ENCODE measurements around the gene TRIM62.

Gene TRIM62

DNA sequence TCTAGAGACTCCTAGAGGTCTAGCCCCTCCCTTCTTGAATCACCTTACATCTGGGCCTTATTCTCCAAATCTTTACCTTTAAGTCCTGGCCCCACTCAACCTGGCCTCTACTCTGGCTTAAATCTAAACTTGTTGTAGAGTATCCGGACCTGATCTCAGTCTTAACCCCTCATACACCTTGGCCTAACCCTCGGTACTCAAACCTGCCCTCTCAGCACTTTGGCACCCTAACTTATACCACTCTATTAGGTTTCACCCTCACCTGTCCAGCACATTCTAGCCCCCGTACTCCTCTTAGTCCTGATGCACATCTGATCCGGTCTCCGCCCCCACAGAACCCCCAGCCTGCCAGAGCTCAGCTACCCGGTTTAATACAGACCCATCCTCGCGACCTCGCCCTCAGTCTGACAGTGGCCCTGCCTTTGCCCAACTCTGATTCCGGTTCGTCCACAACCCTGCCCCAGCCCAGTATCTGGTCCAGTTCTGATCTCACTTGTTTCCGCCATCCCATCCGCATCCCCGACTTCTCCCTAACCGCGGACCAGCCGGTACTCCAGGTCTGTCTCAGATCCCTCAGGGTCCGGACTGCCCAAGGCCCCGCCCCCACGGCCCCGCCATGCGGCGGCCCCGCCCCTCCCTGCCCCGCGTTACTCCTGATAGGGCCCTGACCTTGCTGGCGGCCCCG is 1.5 kb downstream of the TRIM62 start:
- DNase-seq = no peak

DNA sequence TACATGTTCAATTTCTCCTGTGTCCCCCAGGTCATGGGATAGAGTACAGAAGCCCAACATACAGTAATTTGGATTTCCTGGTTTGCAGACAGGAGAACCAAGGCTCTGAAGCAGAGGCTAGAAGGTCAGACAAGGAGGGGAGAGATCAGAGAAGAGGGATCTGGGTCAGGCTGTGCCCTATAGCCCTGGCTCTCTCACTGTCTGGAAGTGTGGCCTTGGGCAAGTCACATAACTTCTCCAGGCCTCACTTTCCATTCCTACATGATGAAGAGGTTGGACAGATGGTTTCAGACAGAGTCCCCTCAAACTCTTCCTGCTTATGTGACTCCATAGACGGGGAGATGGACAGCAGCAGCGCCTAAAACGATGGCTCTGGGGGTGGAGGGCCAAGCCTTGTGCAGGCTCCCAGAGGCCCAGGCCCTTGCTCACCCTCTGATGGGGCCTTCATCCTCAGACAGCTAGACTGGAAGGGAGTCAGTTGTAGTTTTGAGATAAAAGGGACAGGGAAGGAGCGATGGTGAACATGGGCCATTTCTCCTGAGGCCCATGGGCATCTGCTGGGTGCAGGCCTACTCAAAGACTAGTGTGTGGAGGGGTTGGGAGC is 2.9 kb downstream of the TRIM62 start:
- DNase-seq = no peak

DNA sequence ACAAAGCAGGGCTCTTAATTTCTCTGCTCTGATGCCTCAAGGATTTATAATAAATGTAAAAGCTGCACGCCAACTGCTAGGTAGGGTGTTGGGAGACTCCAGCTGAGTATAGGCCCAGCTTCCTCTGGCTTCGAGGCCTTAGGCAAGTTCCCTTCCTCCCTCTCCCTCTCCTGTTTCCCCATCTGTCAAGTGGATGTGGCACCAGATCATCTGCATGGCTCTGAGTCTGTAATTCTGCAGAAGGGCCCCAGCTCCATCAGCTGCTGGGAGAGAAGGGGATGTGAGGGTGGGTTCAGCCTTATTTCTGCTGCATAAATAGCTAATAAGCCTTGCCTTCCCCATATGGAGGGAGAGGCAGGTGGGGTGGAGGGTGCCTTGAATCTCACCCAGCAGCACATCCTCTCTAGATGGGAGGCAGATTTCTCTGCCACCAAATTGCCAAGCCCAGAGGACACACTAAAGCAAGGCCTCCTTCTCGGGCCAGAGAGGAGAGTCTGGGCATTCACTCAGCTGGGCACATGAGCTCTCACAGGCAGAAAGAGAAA is 3.8 kb downstream of the TRIM62 start:
- DNase-seq = no peak

DNA sequence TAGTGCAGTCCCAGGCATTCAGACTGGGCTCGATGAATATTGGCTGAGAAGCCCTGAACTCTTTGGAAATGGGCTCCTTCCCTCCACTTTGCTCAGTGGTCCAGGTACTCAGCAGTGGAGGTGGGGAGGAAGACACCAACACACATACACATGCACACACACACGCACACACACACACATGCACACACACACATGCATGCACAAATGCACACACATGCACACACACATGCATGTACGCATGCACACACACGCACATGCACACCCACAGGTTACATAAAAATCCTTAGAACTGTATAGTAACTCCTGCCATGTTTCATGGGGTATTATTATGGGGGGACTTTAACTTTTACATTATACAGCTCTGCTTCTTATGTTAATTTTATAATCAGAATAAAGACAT is 5.0 kb downstream of the TRIM62 start:
- DNase-seq = no peak

DNA sequence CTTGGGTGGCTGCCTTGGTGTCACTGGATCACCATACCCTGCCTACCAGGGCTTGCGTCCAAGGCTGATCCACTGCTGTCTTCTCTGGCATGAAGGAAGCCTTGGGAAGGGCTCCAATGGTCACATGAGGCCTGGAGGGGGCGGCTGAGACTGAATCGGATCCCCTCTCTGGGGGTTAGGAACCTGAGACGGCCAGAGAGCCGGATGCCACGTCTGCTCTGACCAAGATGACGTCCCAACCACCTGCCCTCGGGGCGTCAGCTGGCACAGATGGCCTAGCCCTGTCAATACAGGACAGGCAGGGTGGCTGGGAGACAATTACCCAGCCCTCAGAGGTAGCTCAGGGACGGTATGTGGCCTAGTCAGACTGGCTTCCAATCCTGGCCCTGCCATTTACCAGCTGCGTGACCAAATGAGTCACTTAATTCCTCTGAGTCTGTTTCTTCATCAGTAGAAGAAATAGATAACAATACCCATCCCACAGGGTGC is 5.4 kb downstream of the TRIM62 start:
- no peak for DNase-seq

DNA sequence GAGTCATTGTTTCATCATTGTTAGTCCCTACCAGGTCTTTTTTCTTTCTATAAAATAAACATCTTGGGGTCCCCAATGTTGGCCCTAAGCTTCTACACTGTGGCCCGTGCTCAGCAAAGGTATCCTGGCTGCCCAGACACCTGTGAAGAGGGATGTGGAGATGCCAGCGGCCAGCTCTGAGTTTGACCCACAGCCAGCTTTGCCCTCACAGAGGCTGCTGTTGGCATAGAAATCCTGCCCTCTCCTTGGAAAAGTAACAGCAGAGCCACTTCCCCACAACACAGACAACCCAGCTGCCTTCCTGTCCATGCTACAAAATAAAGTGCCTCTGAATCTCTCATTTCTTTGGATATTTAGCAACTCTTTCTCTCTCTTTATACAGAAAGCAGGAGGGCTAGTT is 6.0 kb downstream of the TRIM62 start:
- DNase-seq = no peak

DNA sequence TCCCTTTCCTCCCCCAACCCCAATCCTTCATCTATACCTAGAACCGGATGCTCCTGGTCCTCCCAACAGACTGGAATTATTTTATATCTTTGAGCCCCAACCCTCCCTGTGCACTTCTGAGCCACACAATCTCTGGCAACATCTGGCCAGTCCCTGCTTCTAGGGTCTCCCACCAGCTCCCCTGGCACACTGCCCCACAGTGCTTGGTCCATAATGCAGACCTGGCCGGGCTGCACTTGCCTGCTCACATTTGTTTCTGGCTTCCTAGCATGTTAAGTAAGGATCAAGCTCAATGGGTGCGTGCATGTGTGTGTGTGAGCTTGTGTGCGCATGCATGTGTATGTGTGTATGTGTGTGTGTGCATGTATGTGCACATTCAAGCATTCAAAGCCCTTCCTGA is 8.8 kb downstream of the TRIM62 start:
- DNase-seq = no peak

DNA sequence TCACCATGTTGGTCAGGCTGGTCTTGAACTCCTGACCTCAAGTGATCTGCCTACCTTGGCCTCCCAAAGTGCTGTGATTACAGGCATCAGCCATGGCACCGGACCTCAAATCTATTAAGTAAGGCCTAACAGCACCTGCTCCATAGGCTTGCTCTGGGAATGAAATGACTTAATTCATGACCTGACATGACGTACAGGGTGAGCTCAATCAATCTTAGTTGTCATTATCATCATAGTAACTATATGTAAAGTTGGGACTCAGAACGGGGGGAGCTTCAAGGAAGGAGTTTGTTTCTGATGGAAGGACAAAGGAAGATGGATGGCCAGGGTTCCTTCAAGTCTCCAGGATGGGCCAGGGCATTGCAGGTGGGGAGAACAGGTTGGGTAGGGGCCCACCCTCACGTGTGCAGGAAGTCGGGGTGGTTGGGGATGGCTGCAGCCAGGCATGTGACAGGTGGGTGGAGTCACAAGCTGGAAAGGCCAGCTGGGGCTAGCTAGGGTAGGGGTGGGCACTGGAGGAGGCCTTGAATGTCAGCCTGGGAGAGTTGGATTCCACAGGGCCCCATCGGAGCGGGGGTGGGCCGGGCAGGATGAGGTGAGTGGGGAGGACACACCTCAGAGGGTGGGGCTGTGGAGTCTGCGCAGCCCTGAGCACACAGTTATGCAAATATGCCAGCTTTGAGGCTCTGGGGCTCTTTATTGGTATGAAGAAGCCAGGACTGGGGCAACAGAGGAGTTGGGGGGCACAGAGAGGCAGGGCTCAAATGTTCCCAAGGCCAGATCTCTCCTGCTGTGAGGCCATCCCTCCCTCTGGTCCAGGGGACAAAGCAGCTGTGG is 9.6 kb downstream of the TRIM62 start:
- DNase-seq = no peak

DNA sequence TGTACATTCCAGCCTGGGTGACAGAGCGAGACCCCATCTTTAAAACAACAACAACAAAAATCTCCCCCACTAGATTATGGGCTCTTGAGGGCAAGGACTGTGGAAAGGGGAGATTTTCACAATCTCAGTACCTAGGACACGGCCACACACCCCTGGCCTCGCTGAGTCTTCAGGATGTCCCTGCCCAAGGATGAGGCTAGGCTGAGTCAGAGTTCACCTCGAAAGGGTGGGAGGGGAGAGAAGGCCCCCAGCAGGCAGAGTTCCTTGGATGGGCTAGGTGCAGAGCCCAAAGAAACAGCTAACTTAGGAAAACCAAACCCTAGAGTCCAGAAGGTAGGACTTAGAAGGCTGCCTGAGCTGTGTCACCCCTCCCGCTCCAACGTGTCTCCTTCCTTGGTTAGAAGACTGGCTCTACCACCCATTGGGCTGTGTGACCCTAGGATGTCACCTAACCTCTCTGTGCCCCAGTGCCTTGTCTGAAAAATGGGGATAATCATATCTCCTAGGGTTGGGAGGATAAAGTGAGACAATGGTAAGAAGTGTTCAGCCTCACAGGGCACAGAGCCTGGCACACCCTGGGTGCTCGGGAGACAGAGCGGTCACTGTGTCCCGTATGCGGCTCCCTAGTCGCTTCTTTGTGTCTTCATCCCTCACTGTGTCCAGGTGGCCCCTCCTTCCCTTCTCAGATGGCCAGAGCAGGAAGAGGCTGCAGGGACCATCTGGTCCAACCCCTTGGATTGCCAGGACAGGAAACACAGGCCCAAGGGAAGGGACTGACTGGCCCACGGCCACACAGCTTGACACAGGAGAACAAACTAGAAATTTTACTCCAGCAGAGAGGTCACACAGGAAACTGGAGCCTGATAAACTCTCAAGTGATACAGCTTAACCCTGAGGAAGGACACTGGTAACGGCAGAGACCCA is 11.2 kb downstream of the TRIM62 start:
- no peak for DNase-seq

DNA sequence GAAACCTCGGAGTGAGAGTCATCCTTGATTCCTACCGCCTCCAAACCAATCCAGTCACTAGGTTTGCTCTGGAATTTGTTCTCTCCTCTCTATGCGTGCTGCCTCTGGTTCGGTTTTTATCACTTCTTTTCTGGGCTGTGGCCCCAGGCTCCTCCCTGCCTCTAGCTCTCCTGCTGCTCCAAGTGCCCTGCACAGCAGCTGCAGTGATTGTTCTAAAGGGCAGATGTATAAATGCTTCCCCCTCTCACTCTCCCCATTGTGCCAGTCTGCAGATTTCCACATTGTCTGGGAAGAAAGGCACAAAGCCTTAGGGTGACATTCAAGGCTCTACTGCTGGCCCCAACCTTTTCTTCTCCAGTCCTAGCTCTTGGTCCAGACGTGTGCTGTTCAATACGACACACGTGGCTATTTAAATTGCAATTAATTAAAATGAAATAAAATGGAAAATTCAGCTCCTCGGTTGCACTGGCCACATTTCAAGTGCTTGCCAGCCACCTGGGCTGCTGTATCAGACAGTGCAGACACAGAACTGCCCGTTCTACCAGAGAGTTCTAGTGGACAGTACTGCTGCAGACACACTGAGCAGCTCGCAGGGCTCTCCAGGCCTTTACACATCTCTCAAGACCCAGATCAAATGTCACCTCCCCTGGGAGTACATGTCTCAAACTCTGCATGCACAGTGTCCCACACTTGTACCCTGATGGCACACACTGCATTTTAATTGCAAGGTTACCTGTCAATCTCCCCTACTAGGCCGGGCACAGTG is 12.4 kb downstream of the TRIM62 start:
- DNase-seq = peak; percentile 30

DNA sequence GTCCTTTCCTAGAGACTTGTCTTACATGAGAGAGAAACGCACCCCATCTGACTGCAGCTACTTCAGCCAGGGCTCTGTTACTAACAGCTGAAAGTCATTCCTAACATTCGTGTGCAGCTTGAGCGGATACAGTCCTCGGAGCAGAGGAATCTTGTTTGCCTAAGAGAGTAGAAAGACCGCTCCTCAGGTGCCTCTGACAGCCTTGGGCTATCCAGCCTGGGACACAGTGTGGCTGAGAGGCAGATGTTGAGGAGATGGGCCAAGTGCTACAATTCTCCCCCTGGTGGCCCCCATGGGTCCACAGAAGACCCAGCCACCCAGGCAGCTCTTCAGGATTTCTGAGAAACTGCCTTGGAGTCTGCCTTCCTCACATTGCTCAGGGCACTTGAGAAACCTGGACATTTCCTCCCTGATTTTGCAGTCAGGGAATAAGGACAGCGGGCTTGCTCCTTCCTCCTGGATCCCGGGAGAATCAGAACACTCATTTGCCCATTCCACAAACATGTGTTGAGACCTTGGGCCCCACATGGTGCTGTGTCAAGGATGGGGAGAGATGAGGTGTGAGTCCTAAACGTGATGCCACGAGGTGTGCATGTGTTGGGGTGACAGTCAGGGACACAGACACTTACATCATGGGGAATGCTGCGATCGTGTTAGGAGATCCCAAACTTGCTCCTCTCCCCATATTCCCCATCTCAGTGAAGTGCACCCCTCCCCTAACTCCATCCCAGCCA is 13.1 kb downstream of the TRIM62 start:
- DNase-seq = no peak

DNA sequence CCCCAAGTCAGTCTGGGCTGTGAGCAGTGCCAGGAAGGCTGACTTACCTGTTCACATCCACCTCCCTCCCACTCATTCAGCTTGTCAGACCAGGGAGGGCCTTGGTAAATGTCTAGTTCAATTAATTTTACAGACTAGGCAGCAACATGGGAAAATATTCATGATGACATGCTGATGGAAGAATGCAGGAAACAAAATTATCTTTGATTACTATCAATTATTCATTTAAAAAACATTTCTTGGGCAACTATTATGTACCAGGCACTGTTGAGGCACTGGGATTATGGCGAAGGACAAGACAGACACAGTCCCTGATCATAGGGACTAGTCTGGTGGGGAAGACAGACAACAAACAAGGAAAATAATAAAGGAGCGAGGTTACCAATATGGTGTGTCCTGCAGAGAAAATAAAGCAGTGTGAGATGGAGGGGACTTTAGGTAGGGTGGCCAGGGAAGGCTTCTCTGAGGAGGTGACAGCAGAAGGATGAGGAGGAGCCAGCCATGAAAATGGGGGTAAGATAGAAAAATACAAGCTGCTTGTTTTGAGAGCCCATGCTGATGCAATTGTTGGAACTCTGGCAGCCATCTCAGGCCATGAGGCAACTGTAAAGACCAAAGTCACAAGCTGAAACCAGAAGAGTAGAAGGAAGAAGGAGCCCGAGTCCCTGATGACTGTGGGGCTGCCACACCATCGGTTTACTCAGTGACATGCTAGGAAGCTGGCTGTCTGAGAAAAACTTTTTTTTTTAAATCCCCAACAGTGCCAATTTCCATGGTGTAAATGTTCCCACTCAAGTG is 14.0 kb downstream of the TRIM62 start:
- no peak for DNase-seq

DNA sequence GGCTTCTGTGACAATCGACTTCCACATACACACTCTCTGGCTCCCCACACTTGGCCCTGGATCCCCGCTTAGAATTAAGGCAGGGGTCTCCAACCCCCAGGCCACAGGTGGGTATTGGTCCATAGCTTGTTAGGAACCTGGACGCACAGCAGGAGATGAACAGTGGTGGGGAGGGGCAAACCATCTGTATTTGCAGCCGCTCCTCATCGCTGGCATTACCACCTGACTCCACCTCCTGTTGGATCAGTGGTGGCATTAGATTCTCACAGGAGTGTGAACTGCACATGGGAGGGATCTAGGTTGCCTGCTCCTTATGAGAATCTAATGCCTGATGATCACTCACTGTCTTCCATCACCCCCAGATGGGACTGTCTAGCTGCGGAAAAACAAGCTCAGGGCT is 16.0 kb downstream of the TRIM62 start:
- no peak for DNase-seq

DNA sequence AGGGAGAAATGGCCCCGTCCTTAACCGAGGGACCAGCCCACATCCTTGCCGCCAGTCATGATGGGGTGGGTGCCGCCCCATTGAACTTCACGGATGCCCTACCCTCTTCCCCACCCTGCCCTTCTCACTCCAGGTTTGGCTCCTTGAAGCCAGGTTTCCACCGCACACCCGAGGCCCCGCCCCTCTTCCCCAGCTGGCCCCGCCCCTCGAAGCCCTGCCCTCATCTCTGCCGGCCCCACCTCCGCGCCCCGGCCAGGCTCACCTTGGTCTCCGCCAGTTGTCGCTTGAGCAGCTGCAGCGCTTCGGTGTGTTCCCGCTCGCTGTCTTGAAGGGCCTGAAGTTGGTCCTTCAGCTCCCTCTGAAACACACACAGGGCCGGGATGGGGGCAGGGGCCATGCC is 16.6 kb downstream of the TRIM62 start:
- DNase-seq = no peak

DNA sequence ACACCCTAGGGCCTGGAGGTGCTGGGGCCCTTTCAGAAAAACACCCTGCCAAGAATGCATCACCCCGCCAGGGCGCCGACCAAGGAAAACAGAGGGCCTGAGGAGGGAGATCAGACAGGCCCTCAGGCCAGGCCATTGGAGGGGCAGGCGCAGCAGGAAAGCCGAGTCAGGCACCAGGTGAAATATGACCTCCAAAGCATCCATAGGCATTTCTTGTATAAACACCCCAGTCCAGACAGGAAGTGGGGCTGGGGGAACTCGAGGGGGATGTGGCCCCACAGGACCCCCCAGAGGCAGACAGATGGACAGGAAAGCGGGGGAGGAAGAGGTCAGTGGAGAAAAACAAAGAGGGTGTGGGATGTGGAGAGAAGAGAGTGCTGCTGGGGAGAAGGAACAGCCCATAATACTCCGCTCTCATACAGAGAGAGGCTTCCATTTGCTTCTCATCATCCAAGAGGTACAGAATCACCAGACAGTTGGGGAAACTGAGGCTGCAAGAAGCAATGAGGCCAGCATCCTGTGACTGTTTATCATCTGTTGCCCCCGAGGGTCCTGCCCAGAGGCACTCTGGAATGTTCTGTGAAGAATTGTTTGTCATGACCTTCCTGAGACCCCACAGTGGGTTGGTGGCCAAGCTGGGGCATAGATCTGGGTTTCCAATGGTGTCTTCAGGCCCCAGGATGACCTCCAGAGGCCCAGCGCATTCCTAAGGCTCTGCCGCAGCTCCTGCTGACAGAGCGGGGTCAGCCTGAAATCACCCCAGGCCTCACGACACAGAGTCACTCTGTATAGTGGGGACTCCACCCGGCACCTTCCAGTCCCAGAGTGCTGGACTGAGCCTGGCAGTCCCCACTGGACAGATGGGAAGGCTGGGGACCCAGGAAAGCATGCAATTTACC is 18.0 kb downstream of the TRIM62 start:
- peak; percentile 57 for DNase-seq

DNA sequence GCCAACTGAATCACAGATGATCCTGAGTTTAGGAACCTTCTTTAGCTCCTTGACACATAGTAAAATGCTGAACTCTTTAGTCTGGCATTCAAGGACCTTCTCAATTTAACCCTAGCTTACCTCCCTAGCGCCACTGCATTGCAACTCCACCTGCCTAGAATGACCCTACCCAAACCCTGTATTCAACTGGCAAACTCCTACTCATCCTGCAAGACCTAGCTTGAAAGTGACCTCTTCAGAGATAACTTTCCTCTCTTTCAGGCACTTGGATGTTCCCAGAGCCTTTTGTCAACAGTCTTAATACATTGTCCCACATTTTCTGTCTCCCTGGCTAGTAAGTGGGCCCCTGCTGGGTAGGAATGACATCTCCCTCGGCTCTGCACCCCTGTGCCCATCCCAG is 19.7 kb downstream of the TRIM62 start:
- no peak for DNase-seq

DNA sequence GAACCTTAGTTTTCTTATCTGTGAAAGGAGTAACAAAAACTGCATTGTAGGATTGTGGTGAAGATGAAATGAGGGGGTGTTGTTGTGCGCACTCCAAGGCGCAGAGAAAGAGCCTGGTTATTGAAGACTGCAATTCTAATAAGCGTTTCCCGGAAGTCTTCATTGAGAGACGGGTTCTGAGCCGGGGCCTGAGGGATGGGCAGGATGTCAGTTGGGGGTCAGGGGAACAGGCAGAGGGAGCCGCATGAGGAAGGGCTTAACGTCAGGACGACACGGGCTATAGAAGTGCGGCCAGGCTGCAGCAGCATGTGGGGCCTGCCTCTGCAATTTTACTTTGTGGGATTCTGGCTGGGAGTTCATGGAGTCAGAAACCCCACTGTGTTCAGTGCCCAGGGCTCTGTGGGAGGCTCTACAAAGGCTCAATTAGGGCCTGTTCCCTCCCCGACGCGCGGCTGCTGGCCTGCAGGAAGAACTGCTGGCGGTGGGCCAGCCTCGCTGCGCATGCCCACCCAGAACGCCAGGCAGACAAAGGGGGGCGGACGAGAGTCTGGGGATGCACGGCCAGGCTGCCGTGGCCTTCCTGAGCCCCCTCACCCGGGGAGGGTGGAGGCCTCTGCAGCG is 20.7 kb downstream of the TRIM62 start:
- DNase-seq = peak; percentile 70

DNA sequence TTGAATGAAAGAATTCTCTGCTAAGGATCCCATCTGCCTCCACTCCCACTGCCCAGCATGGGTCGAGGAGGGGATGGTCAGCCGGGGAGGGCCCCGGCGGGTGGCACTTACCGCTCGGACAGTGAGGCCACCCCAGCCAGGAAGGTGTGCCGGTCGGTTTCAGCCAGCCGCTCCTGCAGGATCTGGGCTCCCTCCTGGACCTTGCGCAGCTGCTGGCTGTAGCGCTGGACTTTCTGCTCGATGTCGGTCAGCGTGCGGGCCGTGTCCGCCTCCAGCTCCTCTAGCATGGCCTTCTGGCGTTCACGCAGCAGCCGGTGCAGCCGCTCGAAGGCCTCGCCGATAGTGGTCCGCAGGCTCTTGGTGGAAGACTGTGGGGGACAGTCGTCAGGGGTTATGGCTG is 22.3 kb downstream of the TRIM62 start:
- no peak for DNase-seq

All from fibroblast of skin of abdomen (primary cell).